ENCODE results near the gene SV2C. TPM values are rescaled to one million over a fixed set of nuclear protein-coding genes. Genes with fewer than 3 reads are reported as not detected.

SV2C gene
- total and polyA plus RNA-seq, 10 of the 15 experiments (the other 5 are each of a cell fraction or from before 2014, with no cell fraction given), result under 0.01 to 1.1 (median 0.63) TPM

DNA sequence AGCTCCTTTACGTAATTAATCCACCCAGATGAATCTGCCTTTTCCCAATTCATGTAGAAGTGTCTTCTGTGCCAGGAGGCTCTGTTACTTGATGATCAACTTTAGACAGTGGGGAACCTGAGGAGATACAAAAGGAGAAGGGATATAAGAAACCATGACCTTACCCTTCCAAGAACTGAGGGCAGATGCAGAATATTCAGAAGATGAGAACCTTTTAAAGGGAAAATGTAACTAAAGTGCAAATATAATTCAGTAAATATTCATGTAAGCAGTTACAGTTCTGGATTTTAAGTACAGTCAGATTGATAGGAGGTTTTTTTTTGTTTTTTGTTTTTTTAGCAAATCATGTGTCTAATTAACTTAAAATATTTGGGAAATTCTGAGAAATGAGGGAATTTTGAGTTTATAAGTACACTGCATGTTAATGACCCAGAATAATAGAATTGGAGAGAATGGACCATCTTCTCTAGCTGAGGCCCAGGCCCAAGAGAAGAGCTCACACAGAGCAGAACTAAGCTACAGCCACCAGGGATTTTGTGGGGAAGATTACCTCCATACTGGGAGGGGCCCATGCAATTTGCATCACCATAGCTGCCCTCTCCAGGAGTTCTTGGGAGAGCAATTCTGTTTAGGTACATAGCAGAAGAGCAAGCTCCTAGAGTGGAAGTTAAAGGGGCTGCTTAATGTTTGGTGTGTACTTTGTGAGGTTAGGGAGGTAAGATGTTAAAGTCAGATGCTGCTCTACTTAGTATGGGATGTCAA lies 61.5 kb downstream of the SV2C start:
- Histone ChIP-seq H3K4me1 (ENCODE audit: control insufficient read depth, insufficient read depth, low read length) (no peaks in the 10 kb centered on the region), H4K20me1 (ENCODE audit: control insufficient read depth, insufficient read depth) (no peaks in the 10 kb centered on the region), H3K9me3 (replicated peaks; ENCODE audit: control insufficient read depth, insufficient read depth, low read length) (no peaks in the 10 kb centered on the region), H3K36me3 (ENCODE audit: control insufficient read depth in 2 of 2, insufficient read depth in 2 of 2, low read length in 1 of 2) (no peaks in the 10 kb centered on the region), H3K4me3 (no peak overlapping the region), H3K27ac (ENCODE audit: control insufficient read depth, insufficient read depth) (no peak overlapping the region), H3K27me3 (replicated peaks in 1 of 2; ENCODE audit: control insufficient read depth in 2 of 2, insufficient read depth in 2 of 2, low read length in 1 of 2) (no peaks in the 10 kb centered on the region), H3K9ac (ENCODE audit: control insufficient read depth, insufficient read depth, low read length) (no peak overlapping the region), H3K4me2 (ENCODE audit: control insufficient read depth, insufficient read depth) (no peak overlapping the region), H2AFZ (ENCODE audit: control insufficient read depth, low read depth, low read length) (no peak overlapping the region), H3K79me2 (ENCODE audit: control insufficient read depth, insufficient read depth, low read length) (no peaks in the 10 kb centered on the region)
- ChIA-PET RAD21 (ENCODE audit: unreplicated experiment) (interaction anchor here (3.1 kb wide), 1 partner anchor 31 kb away, joined by 21 read pairs; no protein-coding TSS in a partner anchor), POLR2A (no interaction called here), SMC1A (ENCODE audit: uncharacterized antibody, unreplicated experiment) (interaction anchor here (0.7 to 1.2 kb wide), 4 partner anchors 8 to 91 kb away, joined by 3 read pairs; no protein-coding TSS in a partner anchor), CTCF (interaction anchor here (1.3 to 3.5 kb wide), 4 partner anchors 22 to 112 kb away, joined by 5 to 33 read pairs (median 8); no protein-coding TSS in a partner anchor)
- no peak for TF ChIP-seq CHD2 (IDR thresholded peaks at IDR 0.05; ENCODE audit: borderline replicate concordance, low read depth, low read length)
- TF ChIP-seq SP1 (IDR thresholded peaks at IDR 0.05; ENCODE audit: low read depth, low read length), result no peak
- TF ChIP-seq DPF2 (IDR thresholded peaks at IDR 0.05), result no peak
- TF ChIP-seq, protein P1, sequence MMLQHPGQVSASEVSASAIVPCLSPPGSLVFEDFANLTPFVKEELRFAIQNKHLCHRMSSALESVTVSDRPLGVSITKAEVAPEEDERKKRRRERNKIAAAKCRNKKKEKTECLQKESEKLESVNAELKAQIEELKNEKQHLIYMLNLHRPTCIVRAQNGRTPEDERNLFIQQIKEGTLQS (IDR thresholded peaks at IDR 0.05; ENCODE audit: borderline replicate concordance, extremely low read depth, low read depth, low read length), result no peak
- TF ChIP-seq ETV6 (conservative IDR thresholded peaks at IDR 0.05 in 1 of 2, IDR thresholded peaks at IDR 0.05 in 1 of 2; ENCODE audit: borderline replicate concordance in 1 of 2, low read depth in 1 of 2), result no peak
- ATAC-seq (no peak), DNase-seq (ENCODE audit: low read depth, low spot score) (no peak), FAIRE-seq (no peak)
- 32% methylated on average over 1 of the region's 1 CpG for WGBS (ENCODE audit: insufficient coverage, insufficient replicate concordance, low lambda C conversion rate, missing lambda C conversion rate)
- intact Hi-C loops (cut with micrococcal nuclease; ENCODE audit: unreplicated experiment), result no loop called here
- in situ Hi-C loops (cut with MboI), result no loop called here
- BruUV-seq (replicated peaks), result no TSS peak
